RWPE2 (cell line): ENCODE results near the gene MUC22.

Experiments used
- ATAC-seq: fragments of 200-7000 bp; cut with Tn5 transposase; 3 replicates; pipeline ENCODE4 v1.9.1; 2021; ENCODE audit warnings: low read depth
- DNase-seq: peaks from one replicate; pipeline ENCODE4 v3.0.0-alpha.2; 2020; ENCODE audit warnings: low spot score
- H3K27ac ChIP-seq: fragments of 450-650 bp; 2 replicates; pipeline ENCODE4 v1.5.1; 2017; ENCODE audit warnings: mild to moderate bottlenecking; ENCODE audit not compliant: poor library complexity, severe bottlenecking
- H3K27me3 ChIP-seq: fragments of 250-450 bp; sonication (Bioruptor Pico); 2 replicates; pipeline ENCODE4 v1.5.1; 2021; ENCODE audit warnings: mild to moderate bottlenecking, moderate library complexity; ENCODE audit not compliant: insufficient read depth, poor library complexity, severe bottlenecking
- H3K36me3 ChIP-seq: fragments of 250-450 bp; sonication (Bioruptor Pico); 2 replicates; pipeline ENCODE4 v1.5.1; 2020; ENCODE audit warnings: low read depth, mild to moderate bottlenecking, moderate library complexity
- H3K4me1 ChIP-seq: fragments of 250-450 bp; sonication (Bioruptor Pico); 2 replicates; pipeline ENCODE4 v1.5.1; 2021; ENCODE audit warnings: mild to moderate bottlenecking, moderate library complexity; ENCODE audit not compliant: insufficient read depth, poor library complexity, severe bottlenecking
- H3K4me3 ChIP-seq: fragments of 250-450 bp; sonication (Bioruptor Pico); 2 replicates; pipeline ENCODE4 v1.5.1; 2021; ENCODE audit warnings: mild to moderate bottlenecking, moderate library complexity; ENCODE audit not compliant: severe bottlenecking
- H3K9me3 ChIP-seq: fragments of 250-450 bp; sonication (Bioruptor Pico); 2 replicates; pipeline ENCODE4 v1.5.1; 2021; ENCODE audit warnings: mild to moderate bottlenecking, moderate library complexity; ENCODE audit not compliant: severe bottlenecking
- TF ChIP-seq, protein P1 (sequence below): fragments of 450-650 bp; IDR thresholded peaks from one replicate; pipeline ENCODE4 v1.5.1; 2017; ENCODE audit warnings: mild to moderate bottlenecking, moderate library complexity; ENCODE audit not compliant: poor library complexity, severe bottlenecking

Gene MUC22

GRCh38 chr6:30974490-30975252, 35.6 kb upstream of the MUC22 start:
- peak; percentile 80 for ATAC-seq
- no peak overlapping the region for H3K27ac ChIP-seq
- H3K36me3 ChIP-seq: no peaks in the 10 kb centered on the region
- no peak for DNase-seq
- no peaks in the 10 kb centered on the region for H3K9me3 ChIP-seq
- no peak overlapping the region for H3K4me3 ChIP-seq
- H3K27me3 ChIP-seq: no peaks in the 10 kb centered on the region
- TF ChIP-seq, protein P1, sequence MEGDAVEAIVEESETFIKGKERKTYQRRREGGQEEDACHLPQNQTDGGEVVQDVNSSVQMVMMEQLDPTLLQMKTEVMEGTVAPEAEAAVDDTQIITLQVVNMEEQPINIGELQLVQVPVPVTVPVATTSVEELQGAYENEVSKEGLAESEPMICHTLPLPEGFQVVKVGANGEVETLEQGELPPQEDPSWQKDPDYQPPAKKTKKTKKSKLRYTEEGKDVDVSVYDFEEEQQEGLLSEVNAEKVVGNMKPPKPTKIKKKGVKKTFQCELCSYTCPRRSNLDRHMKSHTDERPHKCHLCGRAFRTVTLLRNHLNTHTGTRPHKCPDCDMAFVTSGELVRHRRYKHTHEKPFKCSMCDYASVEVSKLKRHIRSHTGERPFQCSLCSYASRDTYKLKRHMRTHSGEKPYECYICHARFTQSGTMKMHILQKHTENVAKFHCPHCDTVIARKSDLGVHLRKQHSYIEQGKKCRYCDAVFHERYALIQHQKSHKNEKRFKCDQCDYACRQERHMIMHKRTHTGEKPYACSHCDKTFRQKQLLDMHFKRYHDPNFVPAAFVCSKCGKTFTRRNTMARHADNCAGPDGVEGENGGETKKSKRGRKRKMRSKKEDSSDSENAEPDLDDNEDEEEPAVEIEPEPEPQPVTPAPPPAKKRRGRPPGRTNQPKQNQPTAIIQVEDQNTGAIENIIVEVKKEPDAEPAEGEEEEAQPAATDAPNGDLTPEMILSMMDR: no peak
- peaks cover 12% of the 10 kb centered on the region for H3K4me1 ChIP-seq

GRCh38 chr6:30979141-30979540, 31.1 kb upstream of the MUC22 start:
- no peak for DNase-seq
- Histone ChIP-seq H3K36me3 (no peaks in the 10 kb centered on the region), H3K27me3 (no peaks in the 10 kb centered on the region), H3K4me3 (no peak overlapping the region), H3K4me1 (peaks cover 7% of the 10 kb centered on the region), H3K9me3 (no peaks in the 10 kb centered on the region), H3K27ac (no peak overlapping the region)
- TF ChIP-seq, protein P1: no peak
- no peak for ATAC-seq

GRCh38 chr6:30979690-30980089, 30.6 kb upstream of the MUC22 start:
- Histone ChIP-seq H3K27me3 (no peaks in the 10 kb centered on the region), H3K36me3 (no peaks in the 10 kb centered on the region), H3K27ac (no peak overlapping the region), H3K9me3 (no peaks in the 10 kb centered on the region), H3K4me1 (peaks cover 4% of the 10 kb centered on the region), H3K4me3 (no peak overlapping the region)
- DNase-seq: no peak
- TF ChIP-seq, protein P1: no peak
- no peak for ATAC-seq

DNA sequence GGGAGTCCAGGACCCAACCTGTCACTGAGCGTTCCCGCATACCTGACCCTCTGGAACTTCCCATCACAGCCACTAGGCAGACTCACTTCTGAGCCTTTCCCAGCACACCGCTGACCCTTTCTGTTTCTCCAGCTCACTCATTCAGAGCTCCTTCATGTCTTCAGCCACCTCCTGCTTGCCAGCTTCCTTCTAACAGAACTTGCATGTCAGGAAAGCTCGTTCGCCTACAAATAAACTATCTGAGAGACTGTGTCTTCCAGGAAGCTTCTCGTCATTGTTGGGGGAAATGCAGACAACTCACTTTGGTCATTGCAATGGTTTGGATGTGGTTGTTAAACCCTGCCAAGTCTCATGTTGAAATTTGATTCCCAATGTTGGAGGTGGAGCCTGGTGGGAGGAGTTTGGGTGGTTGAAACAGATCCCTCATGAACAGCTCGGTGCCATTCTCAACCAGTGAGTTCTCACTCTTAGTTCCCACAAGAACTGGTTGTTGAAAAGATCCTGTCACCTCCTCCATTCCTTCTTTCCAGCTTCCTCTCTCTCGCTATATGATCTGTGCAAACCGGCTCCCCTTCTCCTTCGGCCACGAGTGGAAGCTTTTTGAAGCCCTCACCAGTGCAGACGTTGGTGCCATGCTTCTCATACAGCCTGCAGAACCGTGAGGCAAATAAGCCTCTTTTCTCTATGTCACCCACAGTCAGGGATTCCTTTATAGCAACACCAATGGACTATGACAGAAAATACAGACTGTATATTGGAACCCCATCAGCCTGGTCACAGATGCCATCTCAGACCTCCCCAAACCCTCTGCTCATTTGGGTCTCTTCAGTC, 28.1 kb upstream of the MUC22 start:
- peak; percentile 76 for ATAC-seq
- Histone ChIP-seq H3K4me1 (no peaks in the 10 kb centered on the region), H3K9me3 (no peaks in the 10 kb centered on the region), H3K27ac (no peak overlapping the region), H3K36me3 (no peaks in the 10 kb centered on the region), H3K4me3 (no peak overlapping the region), H3K27me3 (no peaks in the 10 kb centered on the region)
- TF ChIP-seq, protein P1: no peak
- no peak for DNase-seq

DNA sequence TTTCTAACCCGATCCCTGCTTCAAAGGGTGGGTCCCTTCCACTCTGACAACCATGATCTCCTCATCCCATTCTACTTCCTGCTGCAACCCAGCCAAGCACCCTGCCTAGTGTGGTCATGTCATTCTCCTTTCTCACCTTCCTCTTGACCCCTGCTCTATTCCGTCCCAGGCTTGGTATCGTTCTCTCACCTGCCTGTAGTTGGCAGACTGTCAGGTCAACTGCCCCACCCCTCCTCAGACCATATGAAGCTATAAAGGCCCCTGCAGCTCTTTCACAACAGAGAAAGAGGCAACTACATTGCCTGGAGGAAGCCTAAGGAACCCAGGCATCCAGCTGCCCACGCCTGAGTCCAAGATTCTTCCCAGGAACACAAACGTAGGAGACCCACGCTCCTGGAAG, 26.8 kb upstream of the MUC22 start, which contains the start of gene MUC21:
TSS of gene MUC21 (plus strand) at position 280 of the 400 bp plus-strand sequence. CDS start 241 bp downstream, outside the sequence.
- DNase-seq (no peak), ATAC-seq (no peak)
- TF ChIP-seq, protein P1: no peak
- Histone ChIP-seq H3K4me3 (no peak within 1 kb of the TSS), H3K36me3 (no peaks in the 10 kb centered on the region), H3K27me3 (no peaks in the 10 kb centered on the region), H3K9me3 (no peaks in the 10 kb centered on the region), H3K27ac (no peak within 1 kb of the TSS), H3K4me1 (no peaks in the 10 kb centered on the region)
